Neural progenitor cell (in vitro differentiated cells): Measurements from ENCODE around the gene EPHB2.

Experiments used
- EZH2 ChIP-seq: fragments of 200-600 bp; sonication (generic); IDR thresholded peaks from 2 replicates; pipeline ENCODE4 v1.6.1; 2017; ENCODE audit warnings: antibody characterized with exemption, mild to moderate bottlenecking, moderate library complexity
- TF ChIP-seq, protein P1 (sequence below): fragments of 200-600 bp; sonication (generic); IDR thresholded peaks from 2 replicates; pipeline ENCODE4 v1.5.1; 2017; ENCODE audit warnings: antibody characterized with exemption, mild to moderate bottlenecking

DNA sequence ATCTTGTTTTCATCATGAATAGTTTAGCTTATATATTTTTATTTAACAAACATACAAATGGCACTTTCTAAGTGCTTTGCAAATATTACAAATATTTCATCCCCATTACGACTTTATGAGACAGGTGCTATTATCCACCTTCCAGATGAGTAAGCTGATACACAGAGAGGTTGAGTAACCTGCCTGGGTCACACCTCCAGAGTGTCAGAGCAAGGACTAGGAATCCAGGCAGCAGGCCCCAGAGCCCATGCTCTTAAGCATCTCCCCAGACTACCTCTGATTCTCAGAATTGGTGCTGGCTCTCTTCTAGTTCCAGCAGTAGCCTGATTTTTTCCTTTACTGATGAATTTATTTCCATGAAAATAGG lies 40.0 kb downstream of the EPHB2 start:
- no peak for TF ChIP-seq EZH2
- TF ChIP-seq, protein P1, sequence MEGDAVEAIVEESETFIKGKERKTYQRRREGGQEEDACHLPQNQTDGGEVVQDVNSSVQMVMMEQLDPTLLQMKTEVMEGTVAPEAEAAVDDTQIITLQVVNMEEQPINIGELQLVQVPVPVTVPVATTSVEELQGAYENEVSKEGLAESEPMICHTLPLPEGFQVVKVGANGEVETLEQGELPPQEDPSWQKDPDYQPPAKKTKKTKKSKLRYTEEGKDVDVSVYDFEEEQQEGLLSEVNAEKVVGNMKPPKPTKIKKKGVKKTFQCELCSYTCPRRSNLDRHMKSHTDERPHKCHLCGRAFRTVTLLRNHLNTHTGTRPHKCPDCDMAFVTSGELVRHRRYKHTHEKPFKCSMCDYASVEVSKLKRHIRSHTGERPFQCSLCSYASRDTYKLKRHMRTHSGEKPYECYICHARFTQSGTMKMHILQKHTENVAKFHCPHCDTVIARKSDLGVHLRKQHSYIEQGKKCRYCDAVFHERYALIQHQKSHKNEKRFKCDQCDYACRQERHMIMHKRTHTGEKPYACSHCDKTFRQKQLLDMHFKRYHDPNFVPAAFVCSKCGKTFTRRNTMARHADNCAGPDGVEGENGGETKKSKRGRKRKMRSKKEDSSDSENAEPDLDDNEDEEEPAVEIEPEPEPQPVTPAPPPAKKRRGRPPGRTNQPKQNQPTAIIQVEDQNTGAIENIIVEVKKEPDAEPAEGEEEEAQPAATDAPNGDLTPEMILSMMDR, result no peak
